OCI-LY7 (cell line): ENCODE data around the gene RNF7. TPM values are rescaled to one million over a fixed set of nuclear protein-coding genes. Genes with fewer than 3 reads are reported as not detected.
A peak's percentile ranks its signal among the peaks of the same experiment; 100 is the strongest.

Experiments used
- BruUV-seq: library from RNA; stranded (reverse); fragments of 400-500 nt; replicated peaks from 2 replicates; lab custom pipeline; 2021; lab: Mats Ljungman, UMichigan
- CTCF ChIA-PET: fragments of 300-600 bp; sonication (Branson Sonifier 250); formaldehyde crosslinking; loops from one replicate; lab custom pipeline; 2022; ENCODE audit warnings: antibody characterized with exemption; ENCODE audit not compliant: unreplicated experiment; lab: Charles Lee
- POLR2A ChIA-PET: fragments of 300-600 bp; sonication (Branson Sonifier 250); formaldehyde crosslinking; loops from one replicate; lab custom pipeline; 2022; ENCODE audit warnings: antibody characterized with exemption; lab: Charles Lee
- DNase-seq: peaks from one replicate; pipeline ENCODE4 v3.0.0-alpha.2; 2015; ENCODE audit warnings: low spot score
- H2AFZ ChIP-seq: fragments of 200-600 bp; sonication (generic), shearing (Covaris generic); 2 replicates; pipeline ENCODE4 v1.6.1; 2014; ENCODE audit warnings: mild to moderate bottlenecking, antibody characterized with exemption, low read length, moderate library complexity
- H3K27ac ChIP-seq: fragments of 200-600 bp; sonication (generic); 2 replicates; pipeline ENCODE4 v1.5.1; 2014; ENCODE audit warnings: mixed run types, low read depth, mild to moderate bottlenecking, moderate library complexity, low read length, inconsistent platforms; ENCODE audit not compliant: poor library complexity, severe bottlenecking
- H3K36me3 ChIP-seq: fragments of 200-600 bp; sonication (generic); 2 replicates; pipeline ENCODE4 v1.6.1; 2014; ENCODE audit warnings: mild to moderate bottlenecking, antibody characterized with exemption, low read length, moderate library complexity, mixed read lengths; ENCODE audit not compliant: insufficient read depth
- H3K4me1 ChIP-seq: fragments of 200-600 bp; sonication (generic); 2 replicates; pipeline ENCODE4 v1.5.1; 2014; ENCODE audit warnings: mild to moderate bottlenecking, low read length; ENCODE audit not compliant: insufficient read depth, poor library complexity, severe bottlenecking
- H3K4me2 ChIP-seq: fragments of 200-600 bp; sonication (generic); 2 replicates; pipeline ENCODE4 v1.6.1; 2014; ENCODE audit warnings: mild to moderate bottlenecking, low read length
- H3K4me3 ChIP-seq: fragments of 200-600 bp; sonication (generic); 2 replicates; pipeline ENCODE4 v1.5.1; 2014; ENCODE audit warnings: mild to moderate bottlenecking, low read depth, low read length; ENCODE audit not compliant: poor library complexity, severe bottlenecking
- H3K79me2 ChIP-seq: fragments of 200-600 bp; sonication (generic); 2 replicates; pipeline ENCODE4 v1.6.1; 2016; ENCODE audit warnings: low read depth, mild to moderate bottlenecking, low read length, moderate library complexity, mixed read lengths; ENCODE audit not compliant: insufficient read depth
- H3K9me2 ChIP-seq: fragments of 200-600 bp; sonication (generic); 2 replicates; pipeline ENCODE4 v1.6.1; 2016; ENCODE audit warnings: mild to moderate bottlenecking, low read length, mixed read lengths; ENCODE audit not compliant: insufficient read depth
- H3K9me3 ChIP-seq: fragments of 200-600 bp; sonication (generic); 2 replicates; pipeline ENCODE4 v1.6.1; 2014; ENCODE audit warnings: mild to moderate bottlenecking, mixed run types, low read length, mixed read lengths
- H4K20me1 ChIP-seq: fragments of 200-600 bp; sonication (generic); 2 replicates; pipeline ENCODE4 v1.6.1; 2014; ENCODE audit warnings: mild to moderate bottlenecking, antibody characterized with exemption, low read length, moderate library complexity, mixed read lengths; ENCODE audit not compliant: insufficient read depth
- CTCF ChIP-seq: fragments of 200-600 bp; sonication (generic); conservative IDR thresholded peaks from 2 replicates; pipeline ENCODE4 v1.5.1; 2014; ENCODE audit warnings: mild to moderate bottlenecking, antibody characterized with exemption, low read length, moderate library complexity, mixed read lengths
- EZH2phosphoT487 ChIP-seq: fragments of 200-600 bp; sonication (generic); IDR thresholded peaks from 2 replicates; pipeline ENCODE4 v1.6.1; 2018; ENCODE audit warnings: low read depth, borderline replicate concordance, mild to moderate bottlenecking, mixed run types, antibody characterized with exemption, low read length, moderate library complexity, mixed read lengths
- intact Hi-C: fragments of 100-400 bp; cut with micrococcal nuclease; formaldehyde crosslinking; loops from one replicate; pipeline ENCODE4 v1.10.0; 2022; ENCODE audit not compliant: unreplicated experiment
- total RNA-seq, 2 experiments: library from RNA; depleted of rRNA in 1 of 2; stranded (reverse); fragments of >200 nt in 1 of 2; shearing (Covaris generic) in 1 of 2; gene quantifications; 2 replicates each; pipeline ENCODE4 v1.2.3, GENCODE V29; 2014 to 2022

RNF7 gene
- total RNA-seq, 2 experiments from 2014 or later: 36.3 to 81.3 TPM

DNA sequence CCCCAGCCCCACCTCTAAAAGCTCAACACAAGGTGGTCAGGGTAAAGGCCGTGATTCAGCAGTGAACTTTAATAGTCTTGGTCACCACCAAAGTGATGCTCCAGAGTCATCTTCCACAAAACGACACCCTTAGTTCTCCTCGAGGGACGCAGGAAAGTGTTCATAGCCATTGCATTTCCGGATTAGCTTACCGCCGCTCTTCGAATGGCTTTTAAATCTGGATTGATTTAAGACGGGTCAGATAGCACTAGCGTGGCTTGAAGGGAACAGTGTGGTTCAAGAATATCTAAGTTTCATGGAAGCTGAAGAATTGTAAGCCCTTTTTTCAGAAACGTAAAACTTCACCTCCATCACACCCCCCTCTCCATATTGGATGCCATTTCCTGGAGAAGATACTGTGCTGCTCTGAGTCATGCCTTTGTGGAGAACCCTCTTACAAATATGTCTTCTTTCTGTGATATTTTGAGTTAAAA is 829 bp downstream of the RNF7 start:
- TF ChIP-seq EZH2phosphoT487: no peak
- no peak for TF ChIP-seq CTCF
- ChIA-PET CTCF (interaction anchor here (1.0 kb wide), 1 partner anchor 12 kb away, joined by 3 read pairs; no protein-coding TSS in a partner anchor), POLR2A (interaction anchor here (0.5 to 2.1 kb wide), 3 partner anchors 16 to 138 kb away, joined by 3 to 13 read pairs (median 3); partner anchors contain the start of gene ATP1B3)
- Histone ChIP-seq H3K4me2 (peak overlapping the region; percentile 82), H3K9me2 (no peaks in the 10 kb centered on the region), H3K27ac (peak overlapping the region; percentile 71), H2AFZ (peak overlapping the region; percentile 55; the same call in 1 of the 2 replicates), H4K20me1 (peaks cover 29% of the 10 kb centered on the region), H3K4me1 (peaks cover 40% of the 10 kb centered on the region), H3K79me2 (peaks cover 57% of the 10 kb centered on the region), H3K36me3 (peaks cover 38% of the 10 kb centered on the region), H3K4me3 (peak overlapping the region; percentile 96), H3K9me3 (no peaks in the 10 kb centered on the region)
- TSS peak; percentile 56 for BruUV-seq
- intact Hi-C loops: loop anchor here (1.0 to 10.0 kb wide), 7 partner anchors 136 to 708 kb away; partner anchors contain the start of genes RASA2 and XRN1
- peak; percentile 46 for DNase-seq

DNA sequence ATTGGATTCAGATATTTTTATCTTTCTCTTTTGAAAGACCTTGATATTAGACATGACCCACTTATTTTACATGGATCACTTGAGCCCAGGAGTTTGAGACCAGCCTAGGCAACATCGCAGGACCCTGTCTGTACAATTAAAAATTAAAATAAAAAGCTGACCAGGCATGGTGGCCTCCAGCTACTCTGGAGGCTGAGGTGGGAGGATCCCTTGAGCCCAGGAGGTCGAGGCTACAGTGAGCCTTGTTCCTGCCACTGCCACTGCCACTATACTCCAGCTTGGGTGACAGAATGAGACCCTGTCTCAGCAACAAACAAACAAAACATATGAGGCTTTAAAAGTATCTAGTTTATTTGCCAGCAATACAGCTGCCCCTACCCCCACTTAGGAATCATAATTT is 1.6 kb downstream of the RNF7 start:
- TF ChIP-seq EZH2phosphoT487: no peak
- TF ChIP-seq CTCF: no peak
- ChIA-PET POLR2A (interaction anchor here (0.6 to 2.1 kb wide), 8 partner anchors 12 to 269 kb away, joined by 3 to 13 read pairs (median 4); partner anchors contain the start of gene ATP1B3), CTCF (no interaction called here)
- intact Hi-C loops: loop anchor here (2.0 to 10.0 kb wide), 5 partner anchors 255 to 708 kb away; partner anchors contain the start of genes RASA2 and XRN1
- Histone ChIP-seq H3K27ac (no peak overlapping the region), H3K4me1 (peaks cover 40% of the 10 kb centered on the region), H3K4me3 (peak overlapping the region; percentile 96), H3K9me2 (no peaks in the 10 kb centered on the region), H3K79me2 (peaks cover 65% of the 10 kb centered on the region), H2AFZ (no peak overlapping the region), H3K4me2 (peak overlapping the region; percentile 82), H3K9me3 (no peaks in the 10 kb centered on the region), H3K36me3 (peaks cover 46% of the 10 kb centered on the region), H4K20me1 (peaks cover 29% of the 10 kb centered on the region)
- BruUV-seq: no TSS peak
- DNase-seq: no peak

DNA sequence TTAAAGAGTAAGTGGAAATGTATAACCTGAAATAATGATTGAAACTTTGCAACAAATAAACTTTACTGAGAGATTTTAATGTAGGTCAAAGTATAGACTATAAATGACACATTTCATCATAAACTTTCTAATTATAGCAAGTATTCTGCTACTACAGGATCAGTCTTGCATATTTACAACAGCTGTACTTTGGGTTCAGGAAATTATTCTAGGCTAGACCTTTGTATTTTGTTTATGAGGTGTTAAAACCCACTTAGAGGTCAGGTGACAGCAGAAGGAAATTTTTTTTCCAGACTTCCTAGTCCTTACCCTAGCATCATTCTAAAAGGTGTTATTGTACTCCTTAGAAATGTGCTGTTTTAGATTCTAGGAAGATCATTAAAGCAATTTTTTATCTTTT is 2.3 kb downstream of the RNF7 start:
- Histone ChIP-seq H3K27ac (no peak overlapping the region), H3K36me3 (peaks cover 52% of the 10 kb centered on the region), H4K20me1 (peaks cover 29% of the 10 kb centered on the region), H3K4me2 (peak overlapping the region; percentile 82), H3K9me3 (no peaks in the 10 kb centered on the region), H3K4me3 (peak overlapping the region; percentile 96), H3K4me1 (peaks cover 40% of the 10 kb centered on the region), H2AFZ (no peak overlapping the region), H3K79me2 (peaks cover 66% of the 10 kb centered on the region), H3K9me2 (no peaks in the 10 kb centered on the region)
- TF ChIP-seq CTCF (no peak), EZH2phosphoT487 (no peak)
- no TSS peak for BruUV-seq
- intact Hi-C loops: no loop called here
- CTCF ChIA-PET: no interaction called here
- POLR2A ChIA-PET: interaction anchor here (0.6 to 2.1 kb wide), 12 partner anchors 11 to 270 kb away, joined by 3 to 13 read pairs (median 4); partner anchors contain the start of gene ATP1B3
- DNase-seq: no peak
